Pancreas (tissue), 10 donors: ENCODE data around the gene TIMM21. TPM values are rescaled to one million over a fixed set of nuclear protein-coding genes. Genes with fewer than 3 reads are reported as not detected.

Experiments used
- ATAC-seq, 4 donors: fragments of 200-7000 bp; cut with Tn5 transposase; one replicate each; pipeline versions ENCODE4 v1.8.0 to v1.9.1; 2020; ENCODE audit warnings: mild to moderate bottlenecking in 4 of 4, moderate library complexity in 4 of 4
- DNase-seq, 6 donors: peaks; one replicate each; pipeline ENCODE4 v3.0.0-alpha.2; 2020
- FAIRE-seq: peaks from 2 replicates; lab custom pipeline; 2012; peaks lifted over from hg19 to GRCh38; lab: Jason Lieb, UNC
- H3K27ac ChIP-seq, 4 donors: fragments of 200-600 bp; sonication (generic); 1 replicate in 3 of 4; 2 replicates in 1 of 4; pipeline versions ENCODE4 v1.5.0 to v1.8.0; 2020
- H3K27me3 ChIP-seq, 4 donors: fragments of 200-600 bp; one replicate each; pipeline ENCODE4 v1.8.0; 2021
- H3K36me3 ChIP-seq, 3 donors: fragments of 200-600 bp; sonication (generic) in 1 of 3; one replicate each; pipeline versions ENCODE4 v1.5.0 to v1.8.0; 2020 to 2021
- H3K4me1 ChIP-seq, 3 donors: fragments of 200-600 bp; one replicate each; pipeline ENCODE4 v1.8.0; 2021
- H3K4me3 ChIP-seq, 4 donors: fragments of 200-600 bp; sonication (generic) in 2 of 4; one replicate each; pipeline versions ENCODE4 v1.5.0 to v1.8.0; 2020 to 2021
- H3K9me3 ChIP-seq, 4 donors: fragments of 200-600 bp; one replicate each; pipeline ENCODE4 v1.8.0; 2021
- WGBS, 2 donors: extraction: QIAGEN DNeasy Blood & Tissue Kit; methylation state at CpG; one replicate each; pipeline ENCODE4 v1.1.7; 2013; 5-methylcytosine and 5-hydroxymethylcytosine counted together
- intact Hi-C, 3 donors: fragments of 100-400 bp; cut with DNase I; formaldehyde crosslinking; loops; one replicate each; pipeline versions ENCODE4 v1.11.1 to v1.14.2; 2022
- polyA plus RNA-seq, 2 donors: library from polyadenylated mRNA; stranded (reverse); fragments of 200-250 nt; gene quantifications; one replicate each; pipeline ENCODE4 v1.2.3, GENCODE V29; 2013
- total RNA-seq, 6 donors: library from RNA; stranded (reverse); fragmentation: NEBNext Ultra II Directional in 4 of 6; extraction: Animal tissue kit (Norgen Biotek cat#: 25700) in 4 of 6; gene quantifications; one replicate each; pipeline versions ENCODE4 v1.2.1 to v1.2.4, GENCODE V29; 2021 to 2023
- TF ChIP-seq, protein P1 (sequence below), 4 donors: fragments of 200-600 bp; sonication (generic) in 3 of 4; IDR thresholded peaks; one replicate each; pipeline versions ENCODE4 v1.5.0 to v1.8.0; 2021; ENCODE audit warnings: antibody characterized with exemption in 4 of 4
- donor health status: healthy with polysubstance abuse.
- donor health status: DM: no; HTN: no; CAD: no; lungs with moderate emphysema.
- donor health status: DM: no; HTN: no; CAD: no.
- donor health status: control.
- donor health status: control.
- donor health status: Bipolar disorder and iron deficiency.
- donor health status: DM: yes; HTN: yes; CAD: no.
- donor health status: DM: no; HTN: no; CAD: no.
- donor health status: DM: no; HTN: no; CAD: no.
- donor health status: DM: yes; HTN: yes; CAD: no.

The TIMM21 gene
- total and polyA plus RNA-seq, 8 donors = 6.0 to 14.3 (median 10.0) TPM

DNA sequence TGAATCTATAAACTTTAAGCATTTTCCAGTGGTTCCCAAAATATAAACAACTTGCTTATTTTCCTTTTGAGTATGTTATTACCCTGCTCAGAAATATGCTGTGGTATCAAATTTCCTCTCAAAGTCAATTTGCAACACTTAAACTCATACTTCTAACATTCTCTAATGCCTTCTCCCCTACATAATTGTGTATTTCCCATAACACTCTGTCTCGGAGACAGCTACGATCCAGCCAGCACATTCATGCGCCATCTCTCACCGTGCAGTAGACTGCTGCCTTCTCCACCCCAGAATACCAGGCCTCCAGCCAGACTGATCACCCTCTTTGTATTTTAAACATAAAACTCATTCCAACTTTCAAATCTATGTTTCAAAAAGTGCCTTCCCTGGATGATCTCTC is 41.8 kb downstream of the TIMM21 start:
- intact Hi-C loops = loop anchor here in 1 of 3 donors (10.0 kb wide), 1 partner anchor 355 kb away; no protein-coding TSS in a partner anchor
- TF ChIP-seq, protein P1, sequence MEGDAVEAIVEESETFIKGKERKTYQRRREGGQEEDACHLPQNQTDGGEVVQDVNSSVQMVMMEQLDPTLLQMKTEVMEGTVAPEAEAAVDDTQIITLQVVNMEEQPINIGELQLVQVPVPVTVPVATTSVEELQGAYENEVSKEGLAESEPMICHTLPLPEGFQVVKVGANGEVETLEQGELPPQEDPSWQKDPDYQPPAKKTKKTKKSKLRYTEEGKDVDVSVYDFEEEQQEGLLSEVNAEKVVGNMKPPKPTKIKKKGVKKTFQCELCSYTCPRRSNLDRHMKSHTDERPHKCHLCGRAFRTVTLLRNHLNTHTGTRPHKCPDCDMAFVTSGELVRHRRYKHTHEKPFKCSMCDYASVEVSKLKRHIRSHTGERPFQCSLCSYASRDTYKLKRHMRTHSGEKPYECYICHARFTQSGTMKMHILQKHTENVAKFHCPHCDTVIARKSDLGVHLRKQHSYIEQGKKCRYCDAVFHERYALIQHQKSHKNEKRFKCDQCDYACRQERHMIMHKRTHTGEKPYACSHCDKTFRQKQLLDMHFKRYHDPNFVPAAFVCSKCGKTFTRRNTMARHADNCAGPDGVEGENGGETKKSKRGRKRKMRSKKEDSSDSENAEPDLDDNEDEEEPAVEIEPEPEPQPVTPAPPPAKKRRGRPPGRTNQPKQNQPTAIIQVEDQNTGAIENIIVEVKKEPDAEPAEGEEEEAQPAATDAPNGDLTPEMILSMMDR (IDR thresholded peaks at IDR 0.05) = no peak
- 78 to 87% methylated on average over 4 of the region's 4 CpGs for WGBS, 2 donors
- H3K36me3 ChIP-seq = no peaks in the 10 kb centered on the region
- DNase-seq = no peak
- H3K27ac ChIP-seq = no peak overlapping the region
- H3K4me1 ChIP-seq = peaks cover 0 to 3% (median 0%) of the 10 kb centered on the region in 3 donors
- FAIRE-seq = no peak
- ATAC-seq = no peak
- no peaks in the 10 kb centered on the region for H3K27me3 ChIP-seq
- H3K4me3 ChIP-seq = no peak overlapping the region
- H3K9me3 ChIP-seq = no peaks in the 10 kb centered on the region

DNA sequence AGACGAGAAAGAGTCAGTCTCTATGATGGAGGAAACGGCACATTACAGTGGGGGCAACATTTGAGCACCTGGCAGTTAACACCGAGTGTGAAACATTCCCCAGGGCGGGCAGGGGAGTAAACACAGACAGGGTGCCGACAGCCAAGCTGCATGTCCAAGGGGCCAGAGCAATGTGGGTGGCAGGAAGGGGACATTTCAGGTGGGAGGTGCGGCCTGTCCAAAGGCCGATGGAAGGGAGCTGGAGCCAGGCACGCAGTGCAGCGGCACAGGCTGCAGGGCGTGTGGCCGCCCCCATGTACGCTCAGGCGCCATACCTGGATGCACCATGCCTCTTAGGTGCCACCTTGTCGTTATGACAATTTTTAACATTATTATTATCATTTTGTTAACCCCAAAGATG is 43.3 kb downstream of the TIMM21 start:
- Histone ChIP-seq H3K4me1 (peaks cover under 1 to 1% (median 1%) of the 10 kb centered on the region in 3 donors), H3K36me3 (no peaks in the 10 kb centered on the region), H3K9me3 (no peaks in the 10 kb centered on the region), H3K27me3 (no peaks in the 10 kb centered on the region), H3K27ac (no peak overlapping the region), H3K4me3 (no peak overlapping the region)
- TF ChIP-seq, protein P1 (IDR thresholded peaks at IDR 0.05) = no peak
- ATAC-seq (no peak), DNase-seq (no peak), FAIRE-seq (no peak)
- WGBS, 2 donors = 77 to 82% methylated on average over 14 of the region's 14 CpGs
- intact Hi-C loops = loop anchor here in 1 of 3 donors (10.0 kb wide), 1 partner anchor 353 kb away; no protein-coding TSS in a partner anchor

DNA sequence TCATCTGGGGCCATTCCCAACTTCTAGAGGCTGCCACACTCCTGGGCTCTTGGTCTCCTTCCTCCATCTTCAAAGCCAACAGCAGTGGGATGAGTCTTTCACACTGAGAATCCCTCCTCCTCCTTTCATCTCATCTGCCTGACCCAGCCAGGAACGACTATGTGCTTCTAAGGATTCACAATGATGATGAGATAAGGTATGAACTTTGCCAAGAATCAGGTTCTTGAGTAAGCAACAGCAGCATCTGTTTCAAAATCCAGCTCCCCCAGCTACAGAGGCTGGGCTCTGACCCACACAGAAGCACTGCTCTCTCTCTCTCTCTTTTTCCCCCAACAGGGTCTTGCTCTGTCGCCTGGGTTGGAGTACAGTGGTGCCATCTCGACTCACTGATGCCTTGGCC is 46.4 kb downstream of the TIMM21 start:
- no peak for FAIRE-seq
- TF ChIP-seq, protein P1 (IDR thresholded peaks at IDR 0.05) = no peak

DNA sequence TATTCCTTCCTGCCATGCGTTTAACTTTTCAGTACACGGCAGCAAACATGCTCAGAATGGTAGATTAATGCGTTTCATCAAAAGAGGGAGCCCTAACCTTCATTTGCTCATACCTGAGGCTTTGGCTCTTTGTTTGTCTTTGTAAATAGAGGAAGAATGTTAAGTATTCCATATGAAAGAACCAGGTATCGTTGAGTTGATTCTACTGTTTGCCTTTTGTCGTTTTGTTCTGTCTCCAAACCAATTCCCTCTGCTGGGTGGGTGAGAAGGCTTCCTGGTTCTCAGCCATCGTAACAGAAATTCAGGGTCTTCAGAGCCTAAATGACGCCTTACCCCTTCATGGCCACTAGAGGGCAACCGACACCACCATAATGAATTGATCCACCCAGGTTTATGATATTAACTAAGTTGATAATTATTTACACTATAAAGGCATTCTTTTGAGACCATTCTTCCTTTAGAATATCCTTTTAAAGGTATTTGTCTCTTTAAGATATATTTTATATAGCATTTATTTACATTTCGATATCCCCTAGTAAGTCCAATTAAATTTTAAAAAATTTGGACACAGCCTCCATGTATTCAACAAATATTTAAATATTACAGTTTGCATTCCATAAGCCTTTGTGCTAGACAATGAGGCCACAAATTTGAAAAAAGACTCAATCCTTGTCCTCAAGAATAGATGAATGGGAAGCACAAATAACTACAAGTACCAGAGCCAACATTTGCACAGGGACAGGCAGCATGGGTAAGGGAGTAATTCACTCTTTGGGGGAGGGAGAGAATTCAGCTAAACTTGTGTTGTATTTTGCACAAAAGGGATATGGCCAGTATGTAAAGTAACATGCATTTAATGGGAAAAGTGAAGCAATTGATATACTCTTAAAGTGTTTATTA is 48.1 kb downstream of the TIMM21 start:
- no peaks in the 10 kb centered on the region for H3K9me3 ChIP-seq
- DNase-seq (peak in 2 of 6 donors; percentile 39 to 63), ATAC-seq (peak; percentile 88 to 95 (median 92)), FAIRE-seq (peak; percentile 96)
- intact Hi-C loops = loop anchor here in 2 of 3 donors (5.0 to 10.0 kb wide), 2 partner anchors 146 to 348 kb away; no protein-coding TSS in a partner anchor
- no peaks in the 10 kb centered on the region for H3K36me3 ChIP-seq
- H3K27ac ChIP-seq = peak overlapping the region in 2 of 4 donors; percentile 56 to 62
- H3K4me1 ChIP-seq = peaks cover 8 to 15% (median 10%) of the 10 kb centered on the region in 3 donors
- TF ChIP-seq, protein P1 (IDR thresholded peaks at IDR 0.05) = peak; percentile 62 to 85 (median 78)
- no peaks in the 10 kb centered on the region for H3K27me3 ChIP-seq
- 2 to 3% methylated on average over 9 of the region's 9 CpGs for WGBS, 2 donors
- H3K4me3 ChIP-seq = peak overlapping the region in 2 of 4 donors; percentile 24 to 35

More for the DNA sequence above, 46.4 kb downstream of the TIMM21 start:
- DNase-seq (no peak), ATAC-seq (no peak)
- Histone ChIP-seq H3K27ac (no peak overlapping the region), H3K9me3 (no peaks in the 10 kb centered on the region), H3K27me3 (no peaks in the 10 kb centered on the region), H3K4me1 (peaks cover 8 to 15% (median 10%) of the 10 kb centered on the region in 3 donors), H3K36me3 (no peaks in the 10 kb centered on the region), H3K4me3 (no peak overlapping the region)
- intact Hi-C loops = loop anchor here in 2 of 3 donors (5.0 to 10.0 kb wide), 2 partner anchors 148 to 350 kb away; no protein-coding TSS in a partner anchor
- 48 to 53% methylated on average over 3 of the region's 3 CpGs for WGBS, 2 donors
